DOHH2 (cell line): ENCODE results near the gene CFAP157.

ENCODE experiments used
- H3F3A ChIP-seq: fragments of 200-600 bp; sonication (generic), shearing (Covaris generic); 2 replicates; pipeline ENCODE4 v1.6.0; 2016; ENCODE audit warnings: antibody characterized with exemption, mild to moderate bottlenecking; ENCODE audit not compliant: control insufficient read depth, insufficient read depth
- H3K27ac ChIP-seq: fragments of 200-600 bp; sonication (generic); 2 replicates; pipeline ENCODE4 v1.5.1; 2014; ENCODE audit warnings: low read depth, mild to moderate bottlenecking, low read length, moderate library complexity
- H3K27me3 ChIP-seq: fragments of 200-600 bp; sonication (generic); 2 replicates; pipeline ENCODE4 v1.6.1; 2014; ENCODE audit warnings: mild to moderate bottlenecking, low read length, mixed read lengths; ENCODE audit not compliant: control insufficient read depth
- H3K36me3 ChIP-seq: fragments of 200-600 bp; sonication (generic); 2 replicates; pipeline ENCODE4 v1.6.1; 2014; ENCODE audit warnings: mild to moderate bottlenecking, low read length, moderate library complexity, mixed read lengths; ENCODE audit not compliant: control insufficient read depth
- H3K4me1 ChIP-seq: fragments of 200-600 bp; sonication (generic); 2 replicates; pipeline ENCODE4 v1.6.1; 2014; ENCODE audit warnings: mild to moderate bottlenecking, low read length, mixed read lengths; ENCODE audit not compliant: control insufficient read depth
- H3K4me2 ChIP-seq: fragments of 200-600 bp; sonication (generic); 2 replicates; pipeline ENCODE4 v1.6.0; 2014; ENCODE audit warnings: mild to moderate bottlenecking, low read length, moderate library complexity
- H3K4me3 ChIP-seq: fragments of 200-600 bp; sonication (generic); 2 replicates; pipeline ENCODE4 v1.5.1; 2014; ENCODE audit warnings: mild to moderate bottlenecking, low read length, mixed read lengths
- H3K79me2 ChIP-seq: fragments of 200-600 bp; sonication (generic); 2 replicates; pipeline ENCODE4 v1.6.1; 2014; ENCODE audit warnings: mild to moderate bottlenecking, low read length, mixed read lengths; ENCODE audit not compliant: control insufficient read depth
- H3K9me2 ChIP-seq: fragments of 200-600 bp; sonication (generic); replicated peaks from 2 replicates; pipeline ENCODE4 v1.6.1; 2014; ENCODE audit warnings: mild to moderate bottlenecking, low read length, mixed read lengths; ENCODE audit not compliant: control insufficient read depth
- H3K9me3 ChIP-seq: fragments of 200-600 bp; sonication (generic); 2 replicates; pipeline ENCODE4 v1.6.1; 2014; ENCODE audit warnings: antibody characterized with exemption, low read length, mixed read lengths; ENCODE audit not compliant: control insufficient read depth, insufficient read depth
- H4K20me1 ChIP-seq: fragments of 200-600 bp; sonication (generic); 2 replicates; pipeline ENCODE4 v1.6.0; 2014; ENCODE audit warnings: low read depth, mild to moderate bottlenecking, antibody characterized with exemption, low read length, moderate library complexity; ENCODE audit not compliant: control insufficient read depth, insufficient read depth
- CTCF ChIP-seq: fragments of 200-600 bp; sonication (generic); IDR thresholded peaks from one replicate; pipeline ENCODE4 v1.5.1; 2014; ENCODE audit warnings: antibody characterized with exemption, mild to moderate bottlenecking, low read depth, low read length; ENCODE audit not compliant: poor library complexity, severe bottlenecking
- EZH2phosphoT487 ChIP-seq: fragments of 200-600 bp; sonication (generic); IDR thresholded peaks from 2 replicates; pipeline ENCODE4 v1.6.1; 2017; ENCODE audit warnings: borderline replicate concordance, mild to moderate bottlenecking, antibody characterized with exemption, low read length, moderate library complexity, mixed read lengths

The CFAP157 gene

GRCh38 chr9:127762111-127762676, 55.4 kb downstream of the CFAP157 start:
- Histone ChIP-seq H3K9me2 (no peaks in the 10 kb centered on the region), H3K27me3 (no peaks in the 10 kb centered on the region), H3K36me3 (peaks cover 4% of the 10 kb centered on the region; the same call in 1 of the 2 replicates), H3F3A (no peaks in the 10 kb centered on the region), H3K79me2 (no peaks in the 10 kb centered on the region), H3K9me3 (no peaks in the 10 kb centered on the region), H3K4me3 (no peak overlapping the region), H3K4me1 (peaks cover under 1% of the 10 kb centered on the region), H3K27ac (no peak overlapping the region), H4K20me1 (no peaks in the 10 kb centered on the region; the same call in 1 of the 2 replicates), H3K4me2 (no peak overlapping the region)
- TF ChIP-seq CTCF (no peak), EZH2phosphoT487 (no peak)

GRCh38 chr9:127763918-127764384, 57.2 kb downstream of the CFAP157 start:
- Histone ChIP-seq H3K36me3 (peaks cover 15% of the 10 kb centered on the region), H3K9me3 (no peaks in the 10 kb centered on the region), H3F3A (no peaks in the 10 kb centered on the region), H3K4me2 (no peak overlapping the region), H3K9me2 (no peaks in the 10 kb centered on the region), H3K27ac (no peak overlapping the region), H3K4me1 (peaks cover 14% of the 10 kb centered on the region), H3K27me3 (no peaks in the 10 kb centered on the region), H3K4me3 (no peak overlapping the region), H4K20me1 (no peaks in the 10 kb centered on the region; the same call in 1 of the 2 replicates), H3K79me2 (peaks cover 3% of the 10 kb centered on the region)
- no peak for TF ChIP-seq EZH2phosphoT487
- peak; percentile 69 for TF ChIP-seq CTCF

GRCh38 chr9:127765418-127765817, 58.6 kb downstream of the CFAP157 start:
- no peaks in the 10 kb centered on the region for H3K27me3 ChIP-seq
- no peaks in the 10 kb centered on the region for H3F3A ChIP-seq
- H3K4me3 ChIP-seq: no peak overlapping the region
- peaks cover 8% of the 10 kb centered on the region for H3K79me2 ChIP-seq
- H3K9me3 ChIP-seq: no peaks in the 10 kb centered on the region
- H4K20me1 ChIP-seq: peaks cover 2% of the 10 kb centered on the region; the same call in 1 of the 2 replicates
- TF ChIP-seq EZH2phosphoT487 (no peak), CTCF (no peak)
- peaks cover 22% of the 10 kb centered on the region for H3K36me3 ChIP-seq
- H3K9me2 ChIP-seq: no peaks in the 10 kb centered on the region
- peaks cover 25% of the 10 kb centered on the region for H3K4me1 ChIP-seq
- no peak overlapping the region for H3K4me2 ChIP-seq
- no peak overlapping the region for H3K27ac ChIP-seq
